Adipocyte (in vitro differentiated cells): ENCODE measurements around the gene SLC25A21.
A peak's percentile ranks its signal among the peaks of the same experiment; 100 is the strongest.

Experiments used
- DNase-seq: peaks from one replicate; pipeline ENCODE4 v3.0.0-alpha.2; 2015; ENCODE audit warnings: low read depth
- H3K27me3 ChIP-seq: replicated peaks from 2 replicates; pipeline ENCODE4 v1.7.0; 2013; ENCODE audit warnings: mild to moderate bottlenecking, low read length, moderate library complexity; ENCODE audit not compliant: control insufficient read depth, insufficient read depth
- H3K36me3 ChIP-seq: 2 replicates; pipeline ENCODE4 v1.7.0; 2013; ENCODE audit warnings: low read length, mild to moderate bottlenecking, moderate library complexity; ENCODE audit not compliant: control insufficient read depth, insufficient read depth, severe bottlenecking
- H3K4me1 ChIP-seq: 2 replicates; pipeline ENCODE4 v1.7.0; 2013; ENCODE audit warnings: mild to moderate bottlenecking, low read length, moderate library complexity; ENCODE audit not compliant: control insufficient read depth, insufficient read depth
- H3K4me3 ChIP-seq: 2 replicates; pipeline ENCODE4 v1.7.0; 2013; ENCODE audit warnings: mild to moderate bottlenecking, low read length, moderate library complexity
- H3K9ac ChIP-seq: 2 replicates; pipeline ENCODE4 v1.7.0; 2013; ENCODE audit warnings: mild to moderate bottlenecking, low read length, moderate library complexity
- H3K9me3 ChIP-seq: 2 replicates; pipeline ENCODE4 v1.7.0; 2013; ENCODE audit warnings: mild to moderate bottlenecking, low read length, moderate library complexity; ENCODE audit not compliant: control insufficient read depth

Gene SLC25A21

DNA sequence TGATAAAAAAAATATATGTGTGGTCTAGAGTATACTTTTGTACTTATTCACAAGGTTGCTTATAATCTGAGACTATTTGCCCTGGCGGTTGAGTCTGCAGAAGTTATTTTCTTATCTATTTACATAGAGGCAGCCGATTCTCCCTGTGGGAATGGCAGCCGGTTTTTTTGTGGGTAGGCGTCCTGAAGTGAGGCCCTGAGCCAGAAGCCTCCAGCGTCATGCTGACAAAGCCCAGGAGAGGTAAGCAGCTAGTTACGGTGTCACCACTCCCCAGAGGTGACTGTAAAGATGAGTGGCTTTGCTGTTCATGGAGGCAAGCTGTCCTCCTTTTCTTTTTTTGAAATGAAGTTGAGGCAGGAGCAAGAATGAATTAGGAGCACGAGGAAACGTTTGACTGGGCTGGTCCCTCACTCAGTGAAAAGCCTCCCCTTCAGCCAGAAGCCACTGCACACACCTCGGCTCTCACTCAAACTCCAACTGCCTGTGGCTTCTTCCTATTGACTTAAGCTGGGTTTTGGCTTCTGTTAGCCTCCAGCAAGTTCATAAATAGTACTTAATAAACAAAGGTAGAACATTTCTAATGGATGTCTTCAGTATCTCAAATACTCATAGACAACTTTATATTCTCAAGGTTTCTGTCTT is 489.2 kb downstream of the SLC25A21 start:
- no peaks in the 10 kb centered on the region for H3K4me1 ChIP-seq
- no peak overlapping the region for H3K9ac ChIP-seq
- no peaks in the 10 kb centered on the region for H3K9me3 ChIP-seq
- no peak overlapping the region for H3K4me3 ChIP-seq
- no peaks in the 10 kb centered on the region for H3K36me3 ChIP-seq
- H3K27me3 ChIP-seq, result no peaks in the 10 kb centered on the region
- DNase-seq, result no peak

DNA sequence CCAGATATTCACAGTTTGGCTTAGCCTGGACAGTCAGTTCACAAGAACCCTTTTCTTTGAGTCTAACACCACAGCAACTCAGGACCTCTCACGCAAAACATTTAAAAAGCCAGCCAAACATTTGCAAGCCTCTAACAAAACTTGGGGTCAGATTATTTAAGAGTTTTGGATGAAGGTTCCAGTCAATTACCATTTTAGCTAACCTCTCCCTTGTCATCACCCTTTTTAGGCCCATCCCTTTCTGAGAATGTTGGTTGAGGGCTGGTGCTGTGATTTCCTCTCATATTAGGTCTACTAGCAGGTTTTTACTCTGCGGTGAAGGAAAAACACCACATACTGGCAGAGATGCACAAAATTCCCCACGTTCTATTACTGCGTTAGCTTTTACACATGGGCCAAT is 490.1 kb downstream of the SLC25A21 start:
- no peaks in the 10 kb centered on the region for H3K36me3 ChIP-seq
- no peak for DNase-seq
- no peaks in the 10 kb centered on the region for H3K9me3 ChIP-seq
- no peaks in the 10 kb centered on the region for H3K27me3 ChIP-seq
- H3K4me3 ChIP-seq, result no peak overlapping the region
- H3K9ac ChIP-seq, result no peak overlapping the region
- H3K4me1 ChIP-seq, result no peaks in the 10 kb centered on the region

DNA sequence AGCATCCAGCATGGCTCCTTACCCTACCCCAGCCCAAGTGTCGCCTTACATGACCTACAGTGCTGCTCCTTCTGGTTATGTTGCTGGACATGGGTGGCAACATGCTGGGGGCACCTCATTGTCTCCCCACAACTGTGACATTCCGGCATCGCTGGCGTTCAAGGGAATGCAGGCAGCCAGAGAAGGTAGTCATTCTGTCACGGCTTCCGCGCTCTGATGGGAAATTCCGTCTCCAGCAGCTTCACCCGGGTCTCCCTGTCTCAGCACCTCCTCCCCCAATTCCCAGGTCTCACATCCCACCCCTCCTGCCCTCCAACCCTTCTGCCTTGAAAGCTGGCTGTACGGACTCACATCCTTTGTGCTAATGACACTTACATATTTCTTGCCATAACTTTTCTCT is 496.2 kb downstream of the SLC25A21 start:
- Histone ChIP-seq H3K4me3 (no peak overlapping the region), H3K4me1 (no peaks in the 10 kb centered on the region), H3K9me3 (no peaks in the 10 kb centered on the region), H3K27me3 (peaks cover 5% of the 10 kb centered on the region), H3K9ac (no peak overlapping the region), H3K36me3 (no peaks in the 10 kb centered on the region)
- no peak for DNase-seq

DNA sequence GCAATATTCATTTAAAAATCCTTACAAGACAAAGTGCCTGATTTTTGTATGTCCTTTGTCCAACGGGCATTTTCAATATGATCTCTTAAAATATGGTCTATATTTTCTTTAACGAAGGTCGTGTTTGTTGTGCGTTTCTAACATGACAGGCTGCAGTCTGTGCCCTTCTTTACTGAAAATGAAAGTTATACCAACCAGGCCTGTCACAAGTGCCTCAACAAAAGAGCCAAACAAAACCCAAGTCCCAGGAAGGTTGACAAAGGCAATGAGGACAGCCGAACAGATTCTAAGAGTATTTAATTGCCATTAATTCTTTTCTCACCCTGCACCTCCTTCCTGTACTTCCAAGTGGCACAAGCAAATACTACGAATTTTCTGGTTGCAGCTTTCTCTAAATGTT is 496.8 kb downstream of the SLC25A21 start:
- no peak for DNase-seq
- Histone ChIP-seq H3K9me3 (no peaks in the 10 kb centered on the region), H3K4me3 (no peak overlapping the region), H3K36me3 (no peaks in the 10 kb centered on the region), H3K27me3 (peaks cover 5% of the 10 kb centered on the region), H3K9ac (no peak overlapping the region), H3K4me1 (no peaks in the 10 kb centered on the region)

DNA sequence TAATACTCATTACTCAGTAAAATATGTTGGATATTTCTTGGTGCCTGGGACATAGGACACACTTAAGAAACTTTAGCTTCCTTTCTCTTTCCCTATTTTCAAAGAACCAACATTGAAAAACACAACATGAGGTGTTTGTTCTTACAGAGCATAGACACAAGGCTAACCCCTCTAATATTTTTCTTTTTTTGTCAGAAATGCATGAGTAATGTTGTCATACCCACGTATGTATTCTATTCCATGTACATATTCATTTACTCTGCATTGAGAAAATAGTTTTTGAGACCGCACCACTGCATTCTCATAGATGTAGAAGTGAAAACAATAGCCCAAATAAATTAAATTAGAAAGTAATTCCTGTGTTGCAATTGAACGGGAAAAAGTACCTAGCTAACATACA is 497.7 kb downstream of the SLC25A21 start:
- H3K4me1 ChIP-seq, result no peaks in the 10 kb centered on the region
- no peaks in the 10 kb centered on the region for H3K9me3 ChIP-seq
- H3K27me3 ChIP-seq, result peaks cover 5% of the 10 kb centered on the region
- H3K36me3 ChIP-seq, result no peaks in the 10 kb centered on the region
- no peak overlapping the region for H3K9ac ChIP-seq
- no peak for DNase-seq
- H3K4me3 ChIP-seq, result no peak overlapping the region

DNA sequence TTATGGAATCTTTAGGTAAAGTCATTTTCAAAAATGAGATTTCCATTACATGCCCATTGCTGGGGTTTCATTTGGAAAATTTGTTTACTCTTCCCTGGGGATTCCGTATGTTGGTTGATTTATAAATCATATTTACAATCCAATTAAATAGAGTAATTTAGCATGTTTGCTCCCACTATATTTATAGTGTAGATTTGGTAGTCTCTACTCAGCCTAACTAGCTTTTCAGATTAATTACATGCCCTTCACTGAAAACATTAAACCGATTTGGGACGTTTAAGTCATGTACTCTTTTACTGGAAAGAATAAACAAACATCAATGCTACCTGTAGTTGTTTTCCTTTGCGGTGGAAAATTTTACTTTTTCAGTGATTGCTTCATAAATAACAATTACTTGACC is 500.3 kb downstream of the SLC25A21 start:
- Histone ChIP-seq H3K27me3 (peaks cover 12% of the 10 kb centered on the region), H3K4me3 (no peak overlapping the region), H3K4me1 (no peaks in the 10 kb centered on the region), H3K9ac (no peak overlapping the region), H3K9me3 (no peaks in the 10 kb centered on the region), H3K36me3 (no peaks in the 10 kb centered on the region)
- no peak for DNase-seq

DNA sequence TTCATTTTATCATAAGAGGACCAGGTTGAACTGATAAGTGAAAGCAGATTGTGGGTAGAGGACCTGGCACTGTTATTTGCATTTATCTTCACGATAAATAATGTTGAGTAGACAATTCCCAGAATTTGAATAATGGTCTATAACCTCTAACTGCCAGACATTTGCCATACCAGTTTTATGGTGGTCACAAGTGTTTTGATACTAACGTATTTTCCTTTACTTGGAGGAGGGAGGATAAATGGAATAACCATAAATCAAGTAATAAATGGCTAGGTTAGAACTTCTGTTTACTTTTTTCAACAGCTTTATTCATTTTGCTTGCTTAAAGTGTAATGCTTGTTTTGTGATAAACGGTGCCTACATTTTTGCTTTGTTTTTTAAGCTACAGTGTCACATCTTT is 501.3 kb downstream of the SLC25A21 start:
- no peak overlapping the region for H3K4me3 ChIP-seq
- H3K27me3 ChIP-seq, result peaks cover 17% of the 10 kb centered on the region
- H3K9ac ChIP-seq, result no peak overlapping the region
- DNase-seq, result no peak
- no peaks in the 10 kb centered on the region for H3K9me3 ChIP-seq
- no peaks in the 10 kb centered on the region for H3K36me3 ChIP-seq
- H3K4me1 ChIP-seq, result no peaks in the 10 kb centered on the region

DNA sequence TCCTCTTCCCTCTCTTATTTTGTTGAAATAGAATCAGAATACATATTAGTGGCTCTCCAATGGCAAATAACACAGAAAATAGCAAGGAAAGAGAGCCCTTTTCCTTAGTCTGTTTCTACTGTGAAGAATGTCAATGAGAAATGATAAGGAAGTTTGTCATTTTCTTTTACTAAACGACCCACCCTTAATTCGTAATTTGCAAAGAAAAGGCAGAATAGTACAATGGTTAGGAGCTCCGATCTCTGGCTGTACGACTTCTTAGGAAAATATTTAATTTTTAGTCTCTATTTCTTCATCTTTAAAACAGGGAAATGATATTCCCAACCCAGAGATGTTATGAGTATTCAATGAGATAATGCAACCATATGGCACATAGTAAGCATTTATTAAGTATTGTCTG is 504.7 kb downstream of the SLC25A21 start:
- Histone ChIP-seq H3K9ac (no peak overlapping the region), H3K4me1 (peaks cover 12% of the 10 kb centered on the region), H3K27me3 (peaks cover 44% of the 10 kb centered on the region), H3K9me3 (no peaks in the 10 kb centered on the region), H3K36me3 (no peaks in the 10 kb centered on the region), H3K4me3 (no peak overlapping the region)
- DNase-seq, result no peak

DNA sequence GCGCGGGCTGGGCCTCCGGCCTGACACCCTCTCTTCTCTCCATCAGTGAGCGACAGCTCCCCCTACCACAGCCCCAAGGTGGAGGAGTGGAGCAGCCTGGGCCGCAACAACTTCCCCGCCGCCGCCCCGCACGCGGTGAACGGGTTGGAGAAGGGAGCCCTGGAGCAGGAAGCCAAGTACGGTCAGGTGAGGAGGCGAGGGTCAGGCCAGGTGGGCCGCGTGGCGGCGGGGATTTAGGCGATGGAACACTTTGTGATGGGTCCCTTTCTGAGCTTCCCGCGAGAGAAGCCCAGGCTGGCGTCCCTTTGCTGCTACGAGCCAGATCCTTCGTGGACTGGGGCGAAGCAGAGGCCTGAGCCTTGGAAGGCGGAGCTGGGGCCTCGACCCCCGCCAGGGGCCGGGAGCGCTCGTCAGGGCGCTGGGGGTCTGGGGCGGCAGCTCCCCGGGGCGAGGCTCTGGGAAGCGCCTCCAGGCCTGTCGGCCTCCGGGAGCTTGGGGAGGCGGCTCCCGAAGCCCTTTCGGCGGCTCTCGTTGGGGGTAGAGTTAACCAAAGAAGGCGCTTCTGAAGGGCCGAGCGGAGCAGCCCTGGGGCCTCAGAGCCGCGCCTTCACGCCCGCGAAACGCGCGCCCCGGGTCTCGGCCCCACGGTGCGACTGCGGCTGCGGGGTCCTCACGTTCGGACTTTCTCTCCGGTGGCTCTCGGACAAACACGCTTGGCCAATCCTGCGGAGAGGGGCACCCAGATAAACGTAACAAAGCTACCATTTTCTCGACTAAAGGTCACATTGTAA is 505.8 kb downstream of the SLC25A21 start:
- Histone ChIP-seq H3K4me1 (peaks cover 17% of the 10 kb centered on the region), H3K27me3 (peaks cover 49% of the 10 kb centered on the region), H3K9me3 (no peaks in the 10 kb centered on the region), H3K4me3 (no peak overlapping the region), H3K36me3 (no peaks in the 10 kb centered on the region), H3K9ac (no peak overlapping the region)
- peak; percentile 59 for DNase-seq

DNA sequence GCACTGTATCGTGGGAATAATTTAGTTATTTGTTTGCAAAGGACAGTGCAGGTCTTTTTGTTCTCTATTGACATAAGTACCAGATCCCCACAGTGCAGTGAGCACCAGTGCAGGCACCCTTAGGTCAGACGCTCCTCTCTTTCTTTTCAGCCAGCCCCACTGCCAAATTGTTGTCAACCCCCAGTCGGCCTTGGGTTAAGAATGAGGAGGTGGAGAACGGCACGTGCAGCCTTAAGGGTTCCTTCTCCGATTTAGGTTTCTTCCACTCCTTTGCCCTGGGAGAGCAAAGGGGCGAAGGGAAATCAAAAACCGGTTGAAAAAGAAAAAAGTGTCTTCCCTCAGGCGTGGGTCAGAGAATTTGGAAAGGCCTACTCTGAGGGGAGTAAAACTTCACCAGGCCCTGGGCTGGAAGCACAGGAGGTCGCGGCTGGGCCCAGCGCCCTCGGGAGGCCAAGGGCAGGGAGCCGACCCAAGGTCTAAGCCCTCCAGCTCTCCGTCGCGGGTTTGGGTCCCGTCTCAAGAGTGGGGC is 506.5 kb downstream of the SLC25A21 start:
- peaks cover 20% of the 10 kb centered on the region for H3K4me1 ChIP-seq

DNA sequence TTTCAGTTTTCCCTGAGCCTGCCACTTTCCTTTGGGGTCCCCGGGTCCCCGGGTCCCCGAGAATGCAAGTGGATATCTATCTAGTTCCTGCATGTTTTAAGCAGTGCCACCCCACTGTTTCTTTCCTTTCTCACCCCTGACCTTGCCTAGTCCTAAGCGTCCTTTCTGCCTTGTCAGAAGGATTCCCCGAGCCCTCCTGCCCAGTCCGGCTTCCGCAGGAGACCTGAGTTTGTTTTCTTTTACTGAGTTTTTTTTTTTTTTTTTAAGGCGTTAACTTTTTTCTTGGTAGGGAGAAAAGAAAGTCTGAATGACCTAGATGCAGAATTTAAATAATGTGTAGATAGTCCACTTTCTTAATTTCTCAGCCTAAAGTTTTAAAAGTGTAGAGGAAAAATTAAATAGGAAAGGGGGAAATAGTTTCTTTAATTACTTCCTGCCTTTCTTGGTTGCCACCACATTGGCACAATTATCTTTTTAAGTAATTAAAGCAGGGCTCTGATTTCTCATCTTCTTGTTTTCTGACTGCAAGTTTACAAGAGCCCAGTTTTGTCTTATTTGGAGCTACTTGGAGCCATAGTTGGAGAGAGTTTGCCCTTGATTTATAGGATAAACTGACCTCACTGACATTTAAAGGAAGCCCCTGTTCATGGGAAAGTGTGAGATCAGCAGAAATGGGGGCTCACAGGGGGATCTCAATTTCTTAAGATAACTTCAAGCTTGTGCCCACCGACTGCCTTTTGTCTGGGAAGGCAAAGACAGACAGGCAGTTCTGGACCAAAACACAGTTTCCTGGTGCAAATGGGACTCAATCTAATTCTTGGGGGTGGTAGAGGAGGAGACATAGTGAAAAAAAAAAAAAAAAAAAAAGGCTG is 507.8 kb downstream of the SLC25A21 start:
- Histone ChIP-seq H3K27me3 (peaks cover 68% of the 10 kb centered on the region), H3K9ac (no peak overlapping the region)
- peak; percentile 39 for DNase-seq

More for the DNA sequence above, 506.5 kb downstream of the SLC25A21 start:
- H3K9me3 ChIP-seq, result no peaks in the 10 kb centered on the region
- H3K4me3 ChIP-seq, result no peak overlapping the region
- no peaks in the 10 kb centered on the region for H3K36me3 ChIP-seq
- peaks cover 54% of the 10 kb centered on the region for H3K27me3 ChIP-seq
- peak; percentile 49 for DNase-seq
- no peak overlapping the region for H3K9ac ChIP-seq

More for the DNA sequence above, 507.8 kb downstream of the SLC25A21 start:
- Histone ChIP-seq H3K9me3 (no peaks in the 10 kb centered on the region), H3K4me1 (peaks cover 20% of the 10 kb centered on the region), H3K4me3 (no peak overlapping the region), H3K36me3 (no peaks in the 10 kb centered on the region)
